ENCODE results near the gene TSPO2.

The TSPO2 gene

DNA sequence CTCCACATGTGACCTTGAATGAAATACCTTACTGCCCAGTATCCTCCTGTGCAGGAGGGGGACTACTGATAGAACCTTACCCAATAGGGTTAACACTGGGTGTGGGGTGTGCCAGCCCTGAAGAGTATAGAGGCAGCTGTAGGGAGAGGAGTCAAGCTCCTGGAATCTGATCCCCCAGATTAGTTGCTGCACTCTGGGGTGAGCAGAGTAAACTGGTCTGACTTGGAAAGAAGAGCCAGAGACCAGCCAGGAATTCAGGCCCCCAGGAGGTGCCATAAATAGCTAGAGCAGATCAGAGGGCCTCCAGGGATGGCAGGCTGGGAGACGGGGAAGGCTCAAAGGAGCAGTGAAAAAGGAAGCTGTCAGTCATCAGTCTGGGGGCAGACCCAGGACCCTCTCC is 7.3 kb downstream of the TSPO2 start:
- TF ChIP-seq, protein P1, sequence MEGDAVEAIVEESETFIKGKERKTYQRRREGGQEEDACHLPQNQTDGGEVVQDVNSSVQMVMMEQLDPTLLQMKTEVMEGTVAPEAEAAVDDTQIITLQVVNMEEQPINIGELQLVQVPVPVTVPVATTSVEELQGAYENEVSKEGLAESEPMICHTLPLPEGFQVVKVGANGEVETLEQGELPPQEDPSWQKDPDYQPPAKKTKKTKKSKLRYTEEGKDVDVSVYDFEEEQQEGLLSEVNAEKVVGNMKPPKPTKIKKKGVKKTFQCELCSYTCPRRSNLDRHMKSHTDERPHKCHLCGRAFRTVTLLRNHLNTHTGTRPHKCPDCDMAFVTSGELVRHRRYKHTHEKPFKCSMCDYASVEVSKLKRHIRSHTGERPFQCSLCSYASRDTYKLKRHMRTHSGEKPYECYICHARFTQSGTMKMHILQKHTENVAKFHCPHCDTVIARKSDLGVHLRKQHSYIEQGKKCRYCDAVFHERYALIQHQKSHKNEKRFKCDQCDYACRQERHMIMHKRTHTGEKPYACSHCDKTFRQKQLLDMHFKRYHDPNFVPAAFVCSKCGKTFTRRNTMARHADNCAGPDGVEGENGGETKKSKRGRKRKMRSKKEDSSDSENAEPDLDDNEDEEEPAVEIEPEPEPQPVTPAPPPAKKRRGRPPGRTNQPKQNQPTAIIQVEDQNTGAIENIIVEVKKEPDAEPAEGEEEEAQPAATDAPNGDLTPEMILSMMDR (IDR thresholded peaks at IDR 0.05; ENCODE audit: low read depth, low read length), result no peak
- DNase-seq (ENCODE audit: low read depth, low spot score), result no peak
- H3K4me3 ChIP-seq (ENCODE audit: low read depth, low read length), result no peak overlapping the region
- in situ Hi-C loops (cut with HindIII; ENCODE audit: low sequenced_read_pairs), result no loop called here

DNA sequence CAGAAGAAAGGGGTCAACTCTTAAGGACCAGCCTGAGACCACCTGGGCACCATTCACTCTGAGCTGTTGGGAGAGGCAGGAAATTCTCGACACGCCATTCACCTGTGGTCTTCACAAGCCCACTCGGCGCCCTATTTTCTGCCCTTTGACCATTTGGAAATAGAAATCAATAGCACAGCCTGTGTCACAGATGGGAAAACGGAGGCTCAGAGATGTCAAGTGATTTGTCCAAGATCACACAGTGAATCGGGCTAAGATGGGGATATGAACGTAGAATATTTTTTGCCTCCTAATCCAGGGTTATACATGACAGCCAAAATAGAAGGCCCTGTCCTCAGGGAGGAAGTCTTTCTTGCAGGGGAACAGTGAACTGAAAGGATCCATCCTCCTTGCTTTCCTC is 7.7 kb downstream of the TSPO2 start:
- TF ChIP-seq, protein P1 (IDR thresholded peaks at IDR 0.05; ENCODE audit: low read depth, low read length), result no peak
- DNase-seq (ENCODE audit: low read depth, low spot score), result no peak
- no peak overlapping the region for H3K4me3 ChIP-seq (ENCODE audit: low read depth, low read length)
- in situ Hi-C loops (cut with HindIII; ENCODE audit: low sequenced_read_pairs), result no loop called here

DNA sequence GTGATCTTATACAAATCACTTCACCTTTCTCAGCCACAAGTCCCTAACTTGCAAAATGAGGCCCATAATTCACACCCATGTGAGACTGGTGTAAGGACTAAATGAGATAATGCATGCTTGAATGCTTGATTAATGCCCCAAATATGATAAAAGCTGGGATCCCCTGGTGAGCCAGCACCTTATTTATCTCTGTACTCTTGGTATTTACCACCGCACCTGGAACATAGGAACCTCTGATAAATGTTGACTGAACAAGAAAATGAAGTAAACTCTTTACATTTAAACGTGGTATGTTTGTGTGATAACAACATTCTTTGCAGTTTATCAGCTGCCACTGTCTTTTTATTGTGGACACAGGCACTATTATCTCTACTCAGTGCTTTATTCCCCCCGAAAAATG is 8.3 kb downstream of the TSPO2 start:
- TF ChIP-seq, protein P1 (IDR thresholded peaks at IDR 0.05; ENCODE audit: low read depth, low read length), result no peak
- in situ Hi-C loops (cut with HindIII; ENCODE audit: low sequenced_read_pairs), result no loop called here
- DNase-seq (ENCODE audit: low read depth, low spot score), result no peak
- no peak overlapping the region for H3K4me3 ChIP-seq (ENCODE audit: low read depth, low read length)

DNA sequence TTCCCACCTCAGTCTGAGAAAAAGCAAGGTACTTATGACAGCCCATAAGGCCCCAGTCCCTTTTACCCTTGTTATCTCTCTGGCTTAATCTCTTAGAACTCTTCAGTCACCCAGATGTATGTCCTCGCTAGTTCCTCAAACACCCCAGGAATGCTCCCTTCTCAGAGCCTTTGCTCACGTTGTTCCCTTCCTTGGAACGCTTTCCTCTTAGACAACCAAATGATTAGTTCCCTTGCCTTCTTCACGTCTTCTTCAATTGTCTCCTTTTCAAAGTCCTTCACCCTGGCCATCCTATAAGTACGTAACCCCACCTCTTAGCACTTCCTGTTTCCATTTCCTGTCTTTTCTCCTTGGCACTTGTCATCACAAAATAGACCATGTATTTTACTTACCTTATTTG is 9.6 kb downstream of the TSPO2 start:
- in situ Hi-C loops (cut with HindIII; ENCODE audit: low sequenced_read_pairs), result no loop called here
- TF ChIP-seq, protein P1 (IDR thresholded peaks at IDR 0.05; ENCODE audit: low read depth, low read length), result no peak
- no peak for DNase-seq (ENCODE audit: low read depth, low spot score)
- H3K4me3 ChIP-seq (ENCODE audit: low read depth, low read length), result no peak overlapping the region

DNA sequence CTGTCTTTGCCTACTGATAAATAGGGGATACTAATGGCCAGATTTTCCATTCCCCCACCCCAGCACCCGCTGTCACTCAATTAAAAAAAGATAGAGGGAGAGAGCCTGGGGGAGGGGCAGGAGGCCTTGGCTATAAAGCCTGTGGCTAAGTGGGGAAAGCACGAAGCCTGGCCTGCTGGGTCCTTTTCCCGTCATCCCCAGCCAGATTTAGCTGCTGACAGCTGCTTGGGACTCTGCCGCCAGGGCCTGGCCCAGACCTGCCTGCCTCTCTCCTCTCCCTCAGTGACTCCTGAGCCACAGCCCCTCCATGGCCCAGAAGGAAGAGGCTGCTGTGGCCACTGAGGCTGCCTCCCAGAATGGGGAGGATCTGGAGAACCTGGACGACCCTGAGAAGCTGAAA is 10.8 kb downstream of the TSPO2 start, which contains the start of gene APOBEC2:
Gene APOBEC2, plus strand, starts transcription at position 162 of the 400 bp plus-strand sequence. Its CDS starts 146 bp downstream, at position 308.
- DNase-seq (ENCODE audit: low read depth, low spot score), result no peak
- in situ Hi-C loops (cut with HindIII; ENCODE audit: low sequenced_read_pairs), result no loop called here
- H3K4me3 ChIP-seq (ENCODE audit: low read depth, low read length), result no peak within 1 kb of the TSS
- TF ChIP-seq, protein P1 (IDR thresholded peaks at IDR 0.05; ENCODE audit: low read depth, low read length), result no peak

DNA sequence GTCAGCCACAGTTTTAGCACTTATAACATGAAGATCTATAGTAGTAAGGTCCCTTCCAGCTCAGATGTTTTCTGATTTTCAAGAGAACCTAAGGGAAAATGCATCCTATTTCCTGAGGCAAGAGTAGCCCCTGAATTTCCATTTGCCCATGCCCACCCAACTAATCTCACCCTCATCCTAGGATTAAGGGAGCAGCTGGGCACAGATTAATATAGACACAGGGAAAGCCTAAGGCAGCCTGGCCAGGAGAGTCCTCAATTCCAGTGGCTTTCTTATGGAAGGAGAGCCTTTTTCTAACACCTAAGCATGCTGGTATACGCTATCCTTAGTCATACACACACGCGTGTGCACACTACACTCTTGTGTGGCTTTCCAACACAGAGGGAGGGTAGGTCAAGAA is 12.2 kb downstream of the TSPO2 start:
- TF ChIP-seq, protein P1 (IDR thresholded peaks at IDR 0.05; ENCODE audit: low read depth, low read length), result no peak
- in situ Hi-C loops (cut with HindIII; ENCODE audit: low sequenced_read_pairs), result no loop called here
- H3K4me3 ChIP-seq (ENCODE audit: low read depth, low read length), result no peak overlapping the region
- DNase-seq (ENCODE audit: low read depth, low spot score), result no peak

DNA sequence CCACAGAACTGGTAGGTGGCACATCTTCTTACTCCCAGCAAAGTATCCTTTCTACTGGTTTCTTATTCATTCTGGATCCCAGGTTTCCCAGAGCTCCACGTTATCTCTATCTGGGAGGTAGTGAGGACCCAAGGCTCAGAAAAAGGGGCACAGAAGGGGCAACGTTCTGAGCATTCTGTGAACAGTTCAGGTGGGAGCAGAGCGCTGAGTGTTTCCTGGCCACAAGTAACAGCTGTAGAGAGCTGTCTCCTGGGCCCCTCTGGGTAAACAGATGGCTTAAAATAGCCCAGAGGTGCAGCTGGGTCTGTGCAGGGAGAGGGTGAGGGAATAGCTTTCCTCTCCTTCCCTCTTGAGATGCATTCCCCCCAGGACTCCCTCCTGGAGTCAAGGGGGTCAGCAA is 12.9 kb downstream of the TSPO2 start:
- no peak for DNase-seq (ENCODE audit: low read depth, low spot score)
- in situ Hi-C loops (cut with HindIII; ENCODE audit: low sequenced_read_pairs), result no loop called here
- H3K4me3 ChIP-seq (ENCODE audit: low read depth, low read length), result no peak overlapping the region
- TF ChIP-seq, protein P1 (IDR thresholded peaks at IDR 0.05; ENCODE audit: low read depth, low read length), result no peak

Measured in astrocyte of the spinal cord (primary cell).